Choroid plexus epithelial cell (primary cell): ENCODE data around the gene TMCC3.

Experiments used
- DNase-seq: peaks from one replicate; pipeline ENCODE4 v3.0.0-alpha.2; 2010; ENCODE audit warnings: low read depth
- H3K4me3 ChIP-seq: 2 replicates; pipeline ENCODE4 v1.5.1; 2011; ENCODE audit warnings: low read depth, mild to moderate bottlenecking, control low read depth, low read length, moderate library complexity
- TF ChIP-seq, protein P1 (sequence below): conservative IDR thresholded peaks from 2 replicates; pipeline ENCODE4 v1.5.1; 2011; ENCODE audit warnings: low read depth, mild to moderate bottlenecking, control low read depth, inconsistent platforms, low read length, moderate library complexity

The TMCC3 gene

DNA sequence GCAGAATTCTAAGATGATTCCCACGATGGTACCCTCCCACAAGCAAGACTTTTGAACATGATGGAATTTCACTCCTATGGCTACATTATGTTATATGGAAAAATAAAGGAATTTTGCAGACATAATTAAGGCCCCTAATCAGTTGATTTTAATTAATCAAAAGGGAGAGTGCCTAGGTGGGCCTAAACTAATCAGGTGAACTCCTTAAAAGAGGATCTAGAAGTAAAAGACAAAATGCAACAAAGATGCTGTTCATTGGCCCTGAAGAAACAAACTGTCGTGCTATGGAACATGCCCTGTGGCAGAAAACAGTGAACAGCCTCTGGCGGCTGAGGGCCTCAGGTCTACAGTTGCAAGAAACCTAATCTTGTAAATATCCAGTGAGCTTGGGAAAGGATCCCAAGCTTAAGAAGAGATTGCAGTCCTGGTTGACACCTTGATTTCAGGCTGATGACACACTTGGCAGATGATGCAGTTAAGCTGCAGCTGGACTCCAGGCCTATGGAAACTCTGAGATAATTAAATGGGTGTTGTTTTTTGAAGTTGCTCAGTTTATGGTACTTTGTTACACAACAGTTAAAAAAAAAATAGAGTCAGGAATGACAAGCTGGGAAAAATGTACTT is 13.8 kb downstream of the TMCC3 start:
- H3K4me3 ChIP-seq, result no peak overlapping the region
- TF ChIP-seq, protein P1, sequence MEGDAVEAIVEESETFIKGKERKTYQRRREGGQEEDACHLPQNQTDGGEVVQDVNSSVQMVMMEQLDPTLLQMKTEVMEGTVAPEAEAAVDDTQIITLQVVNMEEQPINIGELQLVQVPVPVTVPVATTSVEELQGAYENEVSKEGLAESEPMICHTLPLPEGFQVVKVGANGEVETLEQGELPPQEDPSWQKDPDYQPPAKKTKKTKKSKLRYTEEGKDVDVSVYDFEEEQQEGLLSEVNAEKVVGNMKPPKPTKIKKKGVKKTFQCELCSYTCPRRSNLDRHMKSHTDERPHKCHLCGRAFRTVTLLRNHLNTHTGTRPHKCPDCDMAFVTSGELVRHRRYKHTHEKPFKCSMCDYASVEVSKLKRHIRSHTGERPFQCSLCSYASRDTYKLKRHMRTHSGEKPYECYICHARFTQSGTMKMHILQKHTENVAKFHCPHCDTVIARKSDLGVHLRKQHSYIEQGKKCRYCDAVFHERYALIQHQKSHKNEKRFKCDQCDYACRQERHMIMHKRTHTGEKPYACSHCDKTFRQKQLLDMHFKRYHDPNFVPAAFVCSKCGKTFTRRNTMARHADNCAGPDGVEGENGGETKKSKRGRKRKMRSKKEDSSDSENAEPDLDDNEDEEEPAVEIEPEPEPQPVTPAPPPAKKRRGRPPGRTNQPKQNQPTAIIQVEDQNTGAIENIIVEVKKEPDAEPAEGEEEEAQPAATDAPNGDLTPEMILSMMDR, result no peak
- DNase-seq, result peak; percentile 66

DNA sequence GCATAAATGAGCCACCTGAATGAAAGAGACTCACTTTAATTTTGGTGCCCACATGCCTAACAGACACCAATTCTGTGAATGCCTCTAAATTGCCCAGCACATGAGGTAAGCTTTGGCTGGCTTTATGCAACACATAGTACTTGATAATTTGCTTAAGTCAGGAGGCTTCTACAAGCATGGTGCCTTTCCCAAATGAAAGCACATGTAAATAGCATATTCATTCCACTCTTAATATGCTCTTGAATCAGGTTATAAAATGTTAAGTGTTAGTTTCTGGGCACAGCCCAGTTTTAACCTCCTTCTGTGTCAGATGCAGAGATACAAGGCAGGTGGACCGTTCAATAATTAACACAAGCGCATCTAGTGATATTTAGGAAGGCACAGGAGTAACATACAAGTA is 15.6 kb downstream of the TMCC3 start:
- no peak overlapping the region for H3K4me3 ChIP-seq
- no peak for DNase-seq
- TF ChIP-seq, protein P1, result no peak

DNA sequence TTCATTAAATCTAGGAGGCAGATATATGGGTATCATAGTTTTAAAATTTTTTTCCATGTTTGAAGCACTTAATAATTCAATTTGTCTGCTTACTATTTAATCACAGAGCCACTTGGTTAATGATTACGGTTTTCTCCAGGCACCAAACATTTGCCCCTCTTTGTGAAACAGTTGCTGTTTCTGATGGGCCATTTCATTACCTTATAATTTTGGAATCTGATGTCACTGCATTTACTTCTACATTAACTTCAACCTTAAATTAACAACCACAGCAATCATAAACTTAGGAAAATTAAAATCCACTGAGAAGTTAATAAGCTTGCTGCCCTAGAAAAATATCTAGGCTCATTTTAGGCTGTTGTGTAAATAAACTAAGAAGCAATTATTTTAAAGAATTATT is 17.0 kb downstream of the TMCC3 start:
- TF ChIP-seq, protein P1, result no peak
- DNase-seq, result no peak
- H3K4me3 ChIP-seq, result no peak overlapping the region

DNA sequence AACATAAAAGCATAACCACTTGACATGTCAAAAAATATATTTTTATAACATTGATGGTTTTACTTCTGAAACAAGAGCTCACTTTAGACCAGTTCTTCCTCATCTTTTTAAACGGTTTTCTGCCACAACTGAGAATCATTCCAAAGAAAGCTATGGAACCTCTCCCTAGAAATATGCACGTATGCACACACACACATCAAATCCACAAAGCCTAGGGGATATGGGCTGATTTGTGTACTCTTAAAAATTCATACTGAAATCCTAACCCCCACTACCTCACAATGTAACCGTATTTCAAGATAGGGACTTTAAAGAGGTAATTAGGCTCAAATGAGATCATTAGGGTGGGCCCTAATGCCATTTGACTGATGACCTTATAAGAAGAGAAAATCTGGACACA is 19.3 kb downstream of the TMCC3 start:
- no peak overlapping the region for H3K4me3 ChIP-seq
- no peak for DNase-seq
- TF ChIP-seq, protein P1, result no peak

DNA sequence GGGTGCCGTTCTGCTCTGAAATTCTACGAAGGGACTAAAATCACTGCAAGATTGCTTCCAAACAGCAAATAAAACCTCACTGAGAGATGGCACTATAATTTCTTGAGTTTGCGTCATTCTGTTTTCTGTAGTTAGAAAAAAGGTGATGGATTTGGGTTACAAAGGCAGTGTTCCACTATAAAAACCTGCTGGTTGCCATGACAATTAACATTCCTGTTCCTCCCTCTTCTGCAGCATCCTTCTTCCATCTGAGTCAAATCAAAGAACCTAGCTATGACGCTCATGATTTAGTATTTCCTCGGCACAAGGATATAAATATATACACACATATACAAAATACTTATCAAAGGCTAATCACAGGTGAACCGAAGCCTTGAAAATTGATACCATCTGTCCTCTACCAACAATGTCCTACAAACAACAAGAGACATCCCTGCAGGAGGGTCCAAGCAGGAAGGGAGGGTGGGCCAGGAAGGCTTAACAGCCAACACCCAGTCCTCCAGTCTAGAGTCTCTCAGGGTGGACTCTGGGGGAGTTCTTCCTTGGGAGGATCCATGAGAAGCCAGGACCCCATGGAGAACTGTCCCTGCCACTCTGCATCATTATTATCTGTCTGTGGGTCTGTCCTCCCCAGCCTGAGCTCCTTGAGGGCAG is 21.4 kb downstream of the TMCC3 start:
- H3K4me3 ChIP-seq, result no peak overlapping the region
- TF ChIP-seq, protein P1, result no peak
- DNase-seq, result no peak

DNA sequence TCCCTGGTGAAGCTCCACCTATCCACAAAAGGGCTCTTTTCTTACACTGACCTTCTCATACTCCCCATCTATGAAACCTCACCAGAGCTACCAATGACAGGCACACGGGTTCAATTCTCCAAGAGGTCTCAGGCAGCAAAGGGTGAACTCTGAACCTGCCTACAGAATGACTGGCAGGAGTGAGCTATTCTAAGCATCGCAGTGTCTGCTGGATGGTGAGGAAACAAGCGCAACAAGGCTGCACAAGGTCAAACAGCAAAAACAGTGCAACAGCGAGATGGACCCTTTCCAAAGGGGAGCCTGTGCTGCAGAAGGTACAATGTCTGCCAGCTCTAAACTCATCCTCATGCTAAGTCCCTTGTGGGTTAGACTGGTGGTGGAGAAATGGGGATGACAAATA is 22.0 kb downstream of the TMCC3 start:
- TF ChIP-seq, protein P1, result no peak
- no peak for DNase-seq
- H3K4me3 ChIP-seq, result no peak overlapping the region

DNA sequence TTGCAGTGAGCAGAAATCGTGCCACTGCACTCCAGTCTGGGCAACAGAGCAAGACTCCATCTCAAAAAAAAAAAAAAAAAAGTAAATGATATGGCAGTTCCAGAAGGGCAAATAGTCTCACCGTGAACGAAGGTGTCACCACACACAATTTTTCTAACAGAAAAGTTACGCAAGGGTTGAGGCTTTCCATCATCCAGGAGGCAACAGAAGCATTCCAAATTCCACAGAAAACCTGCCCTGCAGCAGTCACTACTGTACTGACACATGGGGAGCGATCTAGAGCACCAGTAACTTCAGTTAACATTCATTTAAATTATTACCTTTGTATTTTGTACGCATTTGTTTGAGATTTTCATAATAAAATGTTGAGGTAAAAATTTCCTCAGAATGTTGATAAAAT is 24.8 kb downstream of the TMCC3 start:
- no peak for DNase-seq
- H3K4me3 ChIP-seq, result no peak overlapping the region
- TF ChIP-seq, protein P1, result no peak
